Measurements from ENCODE around the gene TLCD5.

DNA sequence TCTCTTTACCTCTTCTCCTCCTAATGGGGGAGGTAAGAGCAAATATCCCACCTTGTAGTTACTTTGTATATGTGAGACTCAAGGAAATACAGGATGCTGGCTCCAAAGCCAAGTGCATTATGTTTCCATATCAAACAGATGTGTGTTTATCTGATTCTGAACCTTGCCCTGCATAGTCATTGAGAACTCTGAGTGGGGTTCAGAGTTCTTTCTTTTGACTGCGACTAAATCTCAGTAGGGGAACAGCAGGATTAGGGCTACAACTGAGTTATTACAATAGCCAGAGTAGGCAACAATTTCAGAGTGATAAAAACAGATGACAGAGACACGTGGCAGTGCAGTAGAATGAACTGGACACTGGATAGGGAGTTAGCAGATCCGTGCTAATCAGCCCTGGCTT lies 34.1 kb upstream of the TLCD5 start:
- TF ChIP-seq EZH2 (IDR thresholded peaks at IDR 0.05; ENCODE audit: borderline replicate concordance, low read depth, low read length, poor library complexity, severe bottlenecking): no peak
- TF ChIP-seq, protein P1, sequence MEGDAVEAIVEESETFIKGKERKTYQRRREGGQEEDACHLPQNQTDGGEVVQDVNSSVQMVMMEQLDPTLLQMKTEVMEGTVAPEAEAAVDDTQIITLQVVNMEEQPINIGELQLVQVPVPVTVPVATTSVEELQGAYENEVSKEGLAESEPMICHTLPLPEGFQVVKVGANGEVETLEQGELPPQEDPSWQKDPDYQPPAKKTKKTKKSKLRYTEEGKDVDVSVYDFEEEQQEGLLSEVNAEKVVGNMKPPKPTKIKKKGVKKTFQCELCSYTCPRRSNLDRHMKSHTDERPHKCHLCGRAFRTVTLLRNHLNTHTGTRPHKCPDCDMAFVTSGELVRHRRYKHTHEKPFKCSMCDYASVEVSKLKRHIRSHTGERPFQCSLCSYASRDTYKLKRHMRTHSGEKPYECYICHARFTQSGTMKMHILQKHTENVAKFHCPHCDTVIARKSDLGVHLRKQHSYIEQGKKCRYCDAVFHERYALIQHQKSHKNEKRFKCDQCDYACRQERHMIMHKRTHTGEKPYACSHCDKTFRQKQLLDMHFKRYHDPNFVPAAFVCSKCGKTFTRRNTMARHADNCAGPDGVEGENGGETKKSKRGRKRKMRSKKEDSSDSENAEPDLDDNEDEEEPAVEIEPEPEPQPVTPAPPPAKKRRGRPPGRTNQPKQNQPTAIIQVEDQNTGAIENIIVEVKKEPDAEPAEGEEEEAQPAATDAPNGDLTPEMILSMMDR (conservative IDR thresholded peaks at IDR 0.05; ENCODE audit: low read depth, low read length): no peak
